HCT116 (cell line): ENCODE data around the gene KHSRP. TPM values are rescaled to one million over a fixed set of nuclear protein-coding genes. Genes with fewer than 3 reads are reported as not detected.

Experiments
- ATAC-seq: fragments of 200-7000 bp; cut with Tn5 transposase; 2 replicates; pipeline ENCODE4 v1.9.1; 2020; ENCODE audit warnings: mild to moderate bottlenecking, moderate library complexity
- BruUV-seq: library from RNA; stranded (reverse); fragments of 400-500 nt; replicated peaks from 2 replicates; lab custom pipeline; 2021; lab: Mats Ljungman, UMichigan
- CTCF ChIA-PET: fragments of 300-600 bp; sonication (Branson Sonifier 250); formaldehyde crosslinking; loops from one replicate; lab custom pipeline; 2021; ENCODE audit warnings: antibody characterized with exemption; lab: Charles Lee
- POLR2A ChIA-PET: fragments of 300-600, 350-600 bp; sonication (Branson Sonifier 250); formaldehyde crosslinking; loops from one replicate; lab custom pipeline; 2021; ENCODE audit warnings: antibody characterized with exemption; lab: Charles Lee
- RAD21 ChIA-PET, 2 experiments: fragments of 300-600 bp; sonication (Branson Sonifier 250); formaldehyde crosslinking; loops; one replicate each; lab custom pipeline; 2023; ENCODE audit warnings: low total read pairs in 2 of 2; ENCODE audit not compliant: uncharacterized antibody in 2 of 2, unreplicated experiment in 2 of 2, low non-redundant PET in 1 of 2; lab: Charles Lee
- DNase-seq: peaks from one replicate; pipeline ENCODE4 v3.0.0-alpha.2; 2010; ENCODE audit warnings: low read depth, low spot score
- H2AFZ ChIP-seq: fragments of 200-600 bp; shearing (Covaris generic), sonication (generic); 2 replicates; pipeline ENCODE4 v1.6.1; 2017; ENCODE audit warnings: low read depth, mixed run types, mixed read lengths, antibody characterized with exemption, low read length; ENCODE audit not compliant: poor library complexity, severe bottlenecking
- H3K27ac ChIP-seq: 2 replicates; pipeline ENCODE4 v1.5.1; 2012; ENCODE audit warnings: low read depth, low read length
- H3K27me3 ChIP-seq: fragments of 200-600 bp; sonication (generic); 2 replicates; pipeline ENCODE4 v1.6.1; 2016; ENCODE audit warnings: mixed run types, low read length, mixed read lengths; ENCODE audit not compliant: insufficient read depth
- H3K36me3 ChIP-seq, 2 experiments: fragments of 200-500 bp in 1 of 2; fragments of 200-600 bp in 1 of 2; sonication (Bioruptor generic) in 1 of 2; sonication (generic) in 1 of 2; 2 replicates each; pipeline versions ENCODE4 v1.5.1 to v1.6.1; 2014 to 2016; ENCODE audit warnings: low read length in 2 of 2, inconsistent platforms in 1 of 2, mixed read lengths in 1 of 2, mixed run types in 1 of 2; ENCODE audit not compliant: insufficient read depth in 2 of 2, control insufficient read depth in 1 of 2
- H3K4me1 ChIP-seq, 2 experiments: fragments of 200-600 bp in 1 of 2; sonication (generic) in 1 of 2; 2 replicates each; pipeline versions ENCODE4 v1.5.1 to v1.6.1; 2012 to 2017; ENCODE audit warnings: low read length in 2 of 2, inconsistent platforms in 1 of 2, mild to moderate bottlenecking in 1 of 2, mixed read lengths in 1 of 2, mixed run types in 1 of 2, moderate library complexity in 1 of 2; ENCODE audit not compliant: insufficient read depth in 2 of 2, control insufficient read depth in 1 of 2
- H3K4me2 ChIP-seq: fragments of 200-600 bp; sonication (generic); 2 replicates; pipeline ENCODE4 v1.6.1; 2017; ENCODE audit warnings: mixed run types, low read length, mixed read lengths
- H3K4me3 ChIP-seq, 2 experiments: fragments of 200-600 bp in 1 of 2; sonication (generic) in 1 of 2; replicated peaks in 1 of 2; 2 replicates each; pipeline ENCODE4 v1.5.1; 2011 to 2016; ENCODE audit warnings: low read length in 2 of 2, control low read depth in 1 of 2, low read depth in 1 of 2, mild to moderate bottlenecking in 1 of 2, mixed read lengths in 1 of 2, mixed run types in 1 of 2
- H3K79me2 ChIP-seq: fragments of 200-600 bp; sonication (generic); 2 replicates; pipeline ENCODE4 v1.6.1; 2017; ENCODE audit warnings: mild to moderate bottlenecking, mixed run types, low read length, moderate library complexity, mixed read lengths; ENCODE audit not compliant: insufficient read depth
- H3K9ac ChIP-seq: fragments of 200-600 bp; sonication (generic); 2 replicates; pipeline ENCODE4 v1.6.1; 2016; ENCODE audit warnings: low read length, mixed read lengths
- H3K9me2 ChIP-seq: fragments of 200-600 bp; sonication (generic), shearing (Covaris generic); 2 replicates; pipeline ENCODE4 v1.6.1; 2017; ENCODE audit warnings: mixed run types, mild to moderate bottlenecking, moderate library complexity; ENCODE audit not compliant: insufficient read depth
- H3K9me3 ChIP-seq, 2 experiments: fragments of 200-500 bp in 1 of 2; fragments of 200-600 bp in 1 of 2; sonication (Bioruptor generic) in 1 of 2; sonication (generic) in 1 of 2; 2 replicates each; pipeline ENCODE4 v1.6.1; 2014 to 2017; ENCODE audit warnings: low read length in 2 of 2, mixed read lengths in 2 of 2, inconsistent platforms in 1 of 2, low read depth in 1 of 2, mild to moderate bottlenecking in 1 of 2, mixed run types in 1 of 2, moderate library complexity in 1 of 2; ENCODE audit not compliant: control insufficient read depth in 1 of 2, insufficient read depth in 1 of 2
- H4K20me1 ChIP-seq: fragments of 200-600 bp; sonication (generic), shearing (Covaris generic); 2 replicates; pipeline ENCODE4 v1.6.1; 2017; ENCODE audit warnings: mixed run types, mild to moderate bottlenecking, moderate library complexity; ENCODE audit not compliant: insufficient read depth
- ATF3 ChIP-seq: IDR thresholded peaks from 2 replicates; pipeline ENCODE4 v1.6.1; 2012
- CTCF ChIP-seq, 3 experiments: fragments of 200-600 bp in 1 of 3; sonication (generic) in 1 of 3; IDR thresholded peaks in 2 of 3; conservative IDR thresholded peaks in 1 of 3; 2 replicates each; pipeline ENCODE4 v1.5.1; 2012 to 2017; ENCODE audit warnings: low read depth in 2 of 3, low read length in 2 of 3, antibody characterized with exemption in 1 of 3, borderline replicate concordance in 1 of 3, control low read depth in 1 of 3, mild to moderate bottlenecking in 1 of 3, mixed read lengths in 1 of 3, mixed run types in 1 of 3, moderate library complexity in 1 of 3; ENCODE audit not compliant: insufficient read depth in 1 of 3
- EGR1 ChIP-seq: IDR thresholded peaks from 2 replicates; pipeline ENCODE4 v1.6.1; 2012; ENCODE audit warnings: low read depth
- EZH2 ChIP-seq: fragments of 200-600 bp; sonication (generic); IDR thresholded peaks from 2 replicates; pipeline ENCODE4 v1.6.1; 2017; ENCODE audit warnings: antibody characterized with exemption, mixed run types
- EZH2phosphoT487 ChIP-seq: fragments of 200-600 bp; IDR thresholded peaks from 2 replicates; pipeline ENCODE4 v1.6.1; 2018; ENCODE audit warnings: antibody characterized with exemption, borderline replicate concordance
- FOSL1 ChIP-seq: IDR thresholded peaks from 2 replicates; pipeline ENCODE4 v1.6.1; 2012; ENCODE audit warnings: low read depth
- JUND ChIP-seq: IDR thresholded peaks from 2 replicates; pipeline ENCODE4 v1.6.1; 2012
- SP1 ChIP-seq: IDR thresholded peaks from 2 replicates; pipeline ENCODE4 v1.6.1; 2012; ENCODE audit warnings: low read depth
- SRF ChIP-seq: IDR thresholded peaks from 2 replicates; pipeline ENCODE4 v1.6.1; 2012; ENCODE audit warnings: low read depth
- TCF7L2 ChIP-seq: IDR thresholded peaks from 2 replicates; pipeline ENCODE4 v1.7.0; 2011; ENCODE audit warnings: borderline replicate concordance, inconsistent platforms; ENCODE audit not compliant: insufficient read depth, insufficient read length; ENCODE audit errors: extremely low read depth
- intact Hi-C: fragments of 100-400 bp; cut with micrococcal nuclease; formaldehyde crosslinking; loops from 2 replicates; pipeline ENCODE4 v1.10.0; 2022
- total RNA-seq: library from RNA; stranded (reverse); gene quantifications from one replicate; pipeline ENCODE4 v1.2.1, GENCODE V29; 2021; ENCODE audit not compliant: unreplicated experiment

Gene KHSRP
- total RNA-seq, 1 experiment from 2014 or later, result 553 TPM

- no peak for ATAC-seq
Observed at GRCh38 chr19:6384381-6384780, 40.2 kb downstream of the KHSRP start.

More at GRCh38 chr19:6384381-6384780, 40.2 kb downstream of the KHSRP start:
- no peak for DNase-seq
- peaks cover 11% of the 10 kb centered on the region; the same call in 1 of the 2 replicates for H3K79me2 ChIP-seq
- H3K9ac ChIP-seq, result no peak overlapping the region
- no TSS peak for BruUV-seq
- no peaks in the 10 kb centered on the region for H3K9me2 ChIP-seq
- TF ChIP-seq CTCF (IDR thresholded peaks at IDR 0.05 in 2 of 3, conservative IDR thresholded peaks at IDR 0.05 in 1 of 3; ENCODE audit: borderline replicate concordance in 1 of 3, insufficient read depth in 1 of 3, low read depth in 2 of 3, low read length in 2 of 3) (no peak), SRF (no peak), SP1 (no peak), ATF3 (no peak), TCF7L2 (no peak), FOSL1 (no peak), EZH2 (no peak), JUND (no peak), EZH2phosphoT487 (no peak), EGR1 (no peak)
- RAD21 ChIA-PET, result no interaction called here
- no peak overlapping the region for H3K4me2 ChIP-seq
- H3K27me3 ChIP-seq, result no peaks in the 10 kb centered on the region
- H3K4me3 ChIP-seq, result no peak overlapping the region
- POLR2A ChIA-PET, result no interaction called here
- peaks cover 32 to 48% of the 10 kb centered on the region in 2 experiments; a peak in 3 of 4 replicates for H3K36me3 ChIP-seq
- no peaks in the 10 kb centered on the region for H4K20me1 ChIP-seq
- intact Hi-C loops, result no loop called here
- CTCF ChIA-PET, result no interaction called here
- H3K4me1 ChIP-seq, result no peaks in the 10 kb centered on the region
- no peaks in the 10 kb centered on the region for H3K9me3 ChIP-seq
- H3K27ac ChIP-seq, result no peak overlapping the region
- no peak overlapping the region for H2AFZ ChIP-seq
